ENCODE measurements around the gene FBXL4.

The FBXL4 gene

GRCh38 chr6:98880486-98880885 lies 67.3 kb downstream of the FBXL4 start:
- no peak for DNase-seq (ENCODE audit: low read depth in 2 of 2)

DNA sequence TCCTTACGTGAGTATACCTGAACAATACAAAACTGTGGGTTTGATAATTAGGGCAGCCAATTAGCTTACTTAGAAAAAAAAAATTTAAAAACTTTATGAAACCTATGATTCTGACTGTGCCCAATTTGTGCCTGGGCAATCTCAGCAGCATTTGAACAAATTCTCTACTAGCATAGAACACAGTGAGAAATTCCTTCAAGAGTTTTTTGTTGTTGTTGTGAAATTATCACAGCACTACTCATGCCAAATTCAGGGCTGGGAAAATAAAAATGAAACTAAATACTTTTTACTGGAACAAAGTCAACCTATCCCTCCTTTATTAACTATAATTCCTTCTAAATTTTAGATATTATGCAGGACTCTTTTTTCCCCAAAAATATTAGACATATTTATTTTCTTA lies 70.5 kb downstream of the FBXL4 start:
- no peak for DNase-seq (ENCODE audit: low read depth in 2 of 2)

- DNase-seq (ENCODE audit: low read depth in 2 of 2): no peak
Measured at GRCh38 chr6:98875375-98875774, 72.4 kb downstream of the FBXL4 start.

DNA sequence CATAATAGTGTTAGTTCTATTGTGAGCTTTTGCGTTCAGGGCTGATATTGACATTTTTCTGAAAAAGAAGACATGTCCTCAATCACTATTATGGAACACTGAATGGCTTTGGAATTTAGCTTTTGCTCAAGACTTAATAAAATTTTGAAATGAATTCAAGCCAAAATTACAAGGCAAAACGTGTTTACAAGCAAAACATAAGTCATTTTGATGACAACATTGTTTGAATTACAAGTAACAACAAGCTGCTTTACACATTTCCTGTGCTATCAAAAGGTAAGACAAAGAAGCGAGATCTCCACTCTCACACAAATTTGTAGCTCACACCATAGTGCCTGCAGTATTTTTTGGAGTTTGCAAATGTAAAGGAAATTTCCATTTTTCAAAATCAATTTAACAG lies 75.9 kb downstream of the FBXL4 start:
- no peak for DNase-seq (ENCODE audit: low read depth in 2 of 2)

DNA sequence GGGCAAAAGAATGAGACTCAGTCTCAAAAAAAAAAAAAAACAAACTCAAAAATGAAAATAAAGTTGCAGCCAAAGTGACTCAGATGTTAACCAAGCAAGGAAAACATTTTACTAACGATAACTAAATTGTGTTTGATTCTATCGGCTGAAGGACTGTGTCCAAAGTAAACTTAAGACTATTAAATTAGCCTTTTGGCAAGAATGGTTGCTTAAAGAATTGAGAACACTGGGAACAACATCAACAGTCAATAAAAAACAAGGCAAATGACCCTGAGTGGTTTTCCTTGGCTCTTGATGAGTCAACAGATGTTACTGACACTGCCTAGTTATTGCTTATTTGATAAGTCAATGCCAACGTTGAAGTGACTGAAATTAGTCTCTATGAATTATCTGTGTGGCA lies 76.7 kb downstream of the FBXL4 start:
- no peak for DNase-seq (ENCODE audit: low read depth in 2 of 2)

- no peak for DNase-seq (ENCODE audit: low read depth in 2 of 2)
Measured at GRCh38 chr6:98864497-98864896, 83.2 kb downstream of the FBXL4 start.

- DNase-seq (ENCODE audit: low read depth in 2 of 2): no peak
Measured at GRCh38 chr6:98848539-98849242, 99.1 kb downstream of the FBXL4 start.

GRCh38 chr6:98847779-98848538 lies 99.8 kb downstream of the FBXL4 start:
- DNase-seq (ENCODE audit: low read depth in 2 of 2): no peak

- no peak for DNase-seq (ENCODE audit: low read depth in 2 of 2)
Measured at GRCh38 chr6:98847416-98847778, 100.3 kb downstream of the FBXL4 start.

DNA sequence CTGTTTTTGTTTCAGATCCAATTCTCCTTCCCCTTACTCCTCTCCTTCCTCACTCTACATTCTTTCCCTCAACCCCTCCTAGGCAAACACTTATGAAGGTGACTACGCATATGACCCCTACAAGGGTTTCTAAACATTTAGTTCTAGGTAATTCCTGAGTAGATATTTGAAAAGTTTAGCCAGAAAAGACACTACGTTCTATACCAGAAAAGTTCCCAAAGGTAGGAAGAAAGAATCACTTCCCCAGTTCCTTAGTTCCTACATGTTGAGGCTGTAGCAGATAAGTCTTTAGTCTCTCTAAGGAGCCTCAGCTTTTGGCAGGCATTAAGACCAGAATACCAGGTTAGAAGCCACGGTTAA lies 101.7 kb downstream of the FBXL4 start:
- DNase-seq (ENCODE audit: low read depth in 2 of 2): no peak

GRCh38 chr6:98845211-98846020 lies 102.3 kb downstream of the FBXL4 start:
- peak; percentile 30 to 48 for DNase-seq (ENCODE audit: low read depth in 2 of 2)

DNA sequence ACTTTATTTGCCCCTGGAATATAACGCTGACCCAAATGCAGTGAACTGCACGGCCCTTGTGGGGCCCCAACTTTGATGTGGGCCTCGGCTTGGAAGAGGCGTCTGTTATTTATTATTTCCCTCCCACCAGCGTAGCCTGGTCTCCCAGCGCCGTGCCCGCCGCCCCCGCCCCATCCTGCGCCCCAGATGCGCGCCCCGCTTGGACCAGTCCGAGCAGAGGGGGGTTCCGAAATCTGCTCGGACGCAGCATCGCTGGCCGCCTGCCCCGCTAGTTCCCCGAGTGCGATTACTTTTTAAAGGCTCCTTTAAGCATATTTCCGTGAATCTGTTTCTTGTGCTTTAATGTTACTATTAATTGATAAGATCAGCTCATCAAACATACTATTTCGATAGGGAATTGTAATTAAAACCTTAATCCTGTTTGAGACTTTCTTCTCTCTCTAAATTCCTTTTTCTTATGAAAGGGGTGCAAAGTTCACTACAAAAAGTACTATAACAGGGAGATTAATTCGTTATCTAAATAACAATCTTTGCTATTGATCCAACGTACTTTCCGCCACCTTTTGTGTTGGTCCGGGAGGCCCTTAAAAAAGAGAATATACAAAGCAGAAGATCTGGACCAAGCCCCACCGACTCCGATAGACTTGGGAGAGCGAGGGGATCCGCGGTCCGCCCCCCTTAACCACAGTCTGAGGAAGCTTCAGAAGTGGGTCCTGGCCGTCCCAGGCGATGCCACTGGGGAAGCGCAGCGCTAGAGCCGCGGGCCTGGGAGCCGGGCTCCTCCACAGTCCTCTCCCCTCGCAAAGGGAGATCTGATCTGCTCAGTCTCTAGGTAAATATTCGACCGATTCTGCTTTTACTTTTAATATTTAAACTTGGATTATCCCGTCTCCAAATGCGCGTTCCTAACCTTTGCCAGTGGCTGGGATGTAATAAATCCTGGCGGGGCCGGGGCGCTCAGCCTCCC lies 103.2 kb downstream of the FBXL4 start:
- DNase-seq (ENCODE audit: low read depth in 2 of 2): no peak

GRCh38 chr6:98843271-98844243 lies 104.2 kb downstream of the FBXL4 start:
- DNase-seq (ENCODE audit: low read depth in 2 of 2): no peak

GRCh38 chr6:98842342-98843180 lies 105.2 kb downstream of the FBXL4 start:
- no peak for DNase-seq (ENCODE audit: low read depth in 2 of 2)

GRCh38 chr6:98841621-98842341 lies 106.0 kb downstream of the FBXL4 start:
- no peak for DNase-seq (ENCODE audit: low read depth in 2 of 2)

DNA sequence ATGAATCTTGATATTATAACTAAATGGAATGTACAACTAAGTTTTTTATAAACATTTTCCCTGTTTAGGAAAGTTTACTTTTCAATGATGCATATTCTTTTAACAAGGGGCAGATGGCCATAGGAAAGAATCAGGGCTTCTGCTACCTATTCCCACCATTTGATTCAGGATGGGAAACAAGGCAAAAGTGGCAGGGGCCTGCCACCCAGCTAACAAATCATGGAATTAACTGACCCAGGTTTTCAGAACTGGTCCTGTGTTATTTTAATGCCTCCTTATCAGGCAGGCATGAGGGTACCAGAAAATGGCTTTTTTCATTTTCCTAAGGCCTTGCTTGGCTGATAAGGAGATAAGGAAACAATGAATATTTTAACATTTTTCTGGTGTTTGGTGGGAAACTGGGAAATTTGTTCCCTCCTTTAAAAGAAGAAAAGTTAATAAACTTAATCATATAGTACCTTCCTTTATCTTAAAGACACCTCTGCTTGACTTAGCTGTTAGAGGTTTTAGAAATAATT lies 106.7 kb downstream of the FBXL4 start:
- DNase-seq (ENCODE audit: low read depth in 2 of 2): no peak

DNA sequence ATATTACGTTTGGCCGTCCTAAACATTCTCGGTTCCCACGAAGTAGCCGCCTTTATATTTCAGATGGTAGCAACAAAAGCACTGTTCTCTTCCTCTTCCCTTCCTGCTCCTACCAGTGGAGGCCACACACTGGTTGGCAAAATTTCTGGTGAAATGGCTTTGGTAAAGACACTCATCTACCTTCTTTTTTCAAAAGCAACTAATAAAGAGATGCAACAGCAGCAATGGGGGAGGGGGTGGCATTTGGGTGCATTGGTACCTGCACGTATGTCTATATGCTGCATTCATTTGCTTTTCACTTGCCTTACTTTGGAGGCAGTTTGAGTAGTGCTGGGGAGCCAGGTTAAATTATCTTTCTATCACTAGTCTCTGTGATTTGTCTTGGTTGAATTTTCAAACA lies 107.4 kb downstream of the FBXL4 start:
- no peak for DNase-seq (ENCODE audit: low read depth in 2 of 2)

DNA sequence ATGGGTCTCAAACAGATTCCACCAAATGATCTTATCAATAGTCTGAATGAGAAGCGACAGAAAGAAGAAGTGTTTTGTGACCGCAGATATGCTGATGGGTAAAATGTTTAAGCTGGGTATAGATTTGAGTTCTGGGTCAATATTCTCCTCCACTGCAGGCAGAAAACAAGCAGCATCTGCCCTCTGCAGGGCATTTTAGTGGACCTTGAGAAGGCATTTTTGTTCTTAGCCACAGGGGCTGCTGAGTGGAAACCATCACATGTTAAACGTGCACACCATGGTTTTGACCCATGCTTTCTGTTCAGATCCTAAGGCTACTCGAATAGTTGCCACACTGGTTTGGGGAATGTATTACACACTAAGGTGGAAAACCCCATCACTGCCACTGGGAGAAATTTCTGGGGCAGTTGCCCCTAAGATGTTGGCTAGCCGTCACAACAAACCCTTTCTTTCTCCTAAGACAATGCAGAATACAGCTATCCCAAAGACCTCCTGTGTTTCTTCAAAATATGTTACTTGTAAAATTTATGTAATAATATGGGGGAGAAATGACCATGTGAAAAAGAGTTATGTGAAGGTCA lies 107.9 kb downstream of the FBXL4 start:
- DNase-seq (ENCODE audit: low read depth in 2 of 2): no peak
